HEK293 (cell line): Measurements from ENCODE around the gene CAPNS1.

ENCODE experiments used
- GLI2 ChIP-seq: fragments of 450-650 bp; formaldehyde crosslinking; IDR thresholded peaks from 2 replicates; pipeline ENCODE4; 2017; ENCODE audit warnings: missing biosample characterization, missing genetic modification characterization, low read depth, borderline replicate concordance
- HOXD13 ChIP-seq: sonication (generic); formaldehyde crosslinking; IDR thresholded peaks from 2 replicates; pipeline ENCODE4 v1.8.0; 2022; ENCODE audit warnings: missing genetic modification reagents, borderline replicate concordance
- TCF7L2 ChIP-seq: IDR thresholded peaks from 2 replicates; pipeline ENCODE4 v1.6.1; 2011; ENCODE audit warnings: low read depth, mild to moderate bottlenecking, inconsistent platforms, low read length, moderate library complexity, borderline replicate concordance
- ZFHX2 ChIP-seq: fragments of 450-650 bp; formaldehyde crosslinking; conservative IDR thresholded peaks from 2 replicates; pipeline ENCODE4 v1.5.1; 2016; ENCODE audit warnings: missing biosample characterization, missing genetic modification characterization
- ZIC2 ChIP-seq: fragments of 450-650 bp; formaldehyde crosslinking; IDR thresholded peaks from 2 replicates; pipeline ENCODE4 v1.5.1; 2016; ENCODE audit warnings: missing biosample characterization, missing genetic modification characterization
- ZNF114 ChIP-seq: fragments of 450-650 bp; formaldehyde crosslinking; IDR thresholded peaks from 2 replicates; pipeline ENCODE4 v1.5.0; 2017; ENCODE audit warnings: missing biosample characterization, missing genetic modification characterization
- ZNF324 ChIP-seq: fragments of 450-650 bp; formaldehyde crosslinking; IDR thresholded peaks from 2 replicates; pipeline ENCODE4 v1.5.1; 2016; ENCODE audit warnings: missing biosample characterization, missing genetic modification characterization
- ZNF354C ChIP-seq: fragments of 450-650 bp; formaldehyde crosslinking; IDR thresholded peaks from 2 replicates; pipeline ENCODE4 v1.5.1; 2016; ENCODE audit warnings: missing biosample characterization, missing genetic modification characterization, low read depth, borderline replicate concordance
- ZNF426 ChIP-seq: fragments of 450-650 bp; formaldehyde crosslinking; IDR thresholded peaks from 2 replicates; pipeline ENCODE4 v1.5.1; 2017; ENCODE audit warnings: missing biosample characterization, missing genetic modification characterization, mild to moderate bottlenecking, inconsistent platforms, moderate library complexity
- ZNF433 ChIP-seq: fragments of 450-650 bp; formaldehyde crosslinking; IDR thresholded peaks from 2 replicates; pipeline ENCODE4 v1.5.1; 2016; ENCODE audit warnings: missing biosample characterization, missing genetic modification characterization, low read depth
- ZNF521 ChIP-seq: fragments of 450-650 bp; formaldehyde crosslinking; IDR thresholded peaks from 2 replicates; pipeline ENCODE4 v1.5.1; 2017; ENCODE audit warnings: missing biosample characterization, mild to moderate bottlenecking, missing genetic modification characterization
- ZNF560 ChIP-seq: fragments of 450-650 bp; formaldehyde crosslinking; IDR thresholded peaks from 2 replicates; pipeline ENCODE4 v1.5.1; 2017; ENCODE audit warnings: missing biosample characterization, missing genetic modification characterization, borderline replicate concordance
- ZNF596 ChIP-seq: fragments of 450-650 bp; IDR thresholded peaks from 2 replicates; pipeline ENCODE4 v1.5.0; 2018; ENCODE audit warnings: missing biosample characterization, mild to moderate bottlenecking, missing genetic modification characterization, moderate library complexity
- ZNF670 ChIP-seq: fragments of 450-650 bp; formaldehyde crosslinking; IDR thresholded peaks from 2 replicates; pipeline ENCODE4 v1.5.1; 2016; ENCODE audit warnings: missing biosample characterization, missing genetic modification characterization, low read depth
- ZNF777 ChIP-seq: fragments of 450-650 bp; formaldehyde crosslinking; IDR thresholded peaks from 2 replicates; pipeline ENCODE4 v1.5.1; 2017; ENCODE audit warnings: missing biosample characterization, missing genetic modification characterization, borderline replicate concordance
- ZNF843 ChIP-seq: fragments of 450-650 bp; formaldehyde crosslinking; IDR thresholded peaks from 2 replicates; pipeline ENCODE4 v1.5.1; 2016; ENCODE audit warnings: missing biosample characterization, missing genetic modification characterization
- ZSCAN23 ChIP-seq: fragments of 450-650 bp; formaldehyde crosslinking; IDR thresholded peaks from 2 replicates; pipeline ENCODE4 v1.5.1; 2016; ENCODE audit warnings: missing biosample characterization, missing genetic modification characterization
- ZSCAN30 ChIP-seq: fragments of 450-650 bp; IDR thresholded peaks from 2 replicates; pipeline ENCODE4 v1.5.1; 2018; ENCODE audit warnings: missing biosample characterization, mild to moderate bottlenecking, missing genetic modification characterization, moderate library complexity
- TF ChIP-seq, protein P1 (sequence below): fragments of 450-650 bp; formaldehyde crosslinking; IDR thresholded peaks from 2 replicates; pipeline ENCODE4 v1.5.1; 2016; ENCODE audit warnings: missing biosample characterization, missing genetic modification characterization
- TF ChIP-seq, protein P2 (sequence below): fragments of 450-650 bp; formaldehyde crosslinking; optimal IDR thresholded peaks from 2 replicates; pipeline ENCODE3; 2016; ENCODE audit warnings: missing biosample characterization, mild to moderate bottlenecking, missing genetic modification characterization
- TF ChIP-seq, protein P3 (sequence below): fragments of 450-650 bp; formaldehyde crosslinking; IDR thresholded peaks from 2 replicates; pipeline ENCODE4 v1.5.1; 2016; ENCODE audit warnings: missing biosample characterization, missing genetic modification characterization, low read depth
- TF ChIP-seq, protein P4 (sequence below): fragments of 450-650 bp; formaldehyde crosslinking; IDR thresholded peaks from 2 replicates; pipeline ENCODE4 v1.5.1; 2016; ENCODE audit warnings: missing biosample characterization, missing genetic modification characterization
- TF ChIP-seq, protein P5 (sequence below): fragments of 450-650 bp; formaldehyde crosslinking; IDR thresholded peaks from 2 replicates; pipeline ENCODE4 v1.5.0; 2017; ENCODE audit warnings: missing biosample characterization, missing genetic modification characterization, borderline replicate concordance
- TF ChIP-seq, protein P6 (sequence below): fragments of 450-650 bp; formaldehyde crosslinking; IDR thresholded peaks from 2 replicates; pipeline ENCODE4 v1.5.1; 2016; ENCODE audit warnings: missing biosample characterization, missing genetic modification characterization, borderline replicate concordance
- TF ChIP-seq, protein P7 (sequence below): fragments of 450-650 bp; formaldehyde crosslinking; IDR thresholded peaks from 2 replicates; pipeline ENCODE4 v1.5.1; 2016; ENCODE audit warnings: missing biosample characterization, missing genetic modification characterization

CAPNS1 gene

DNA sequence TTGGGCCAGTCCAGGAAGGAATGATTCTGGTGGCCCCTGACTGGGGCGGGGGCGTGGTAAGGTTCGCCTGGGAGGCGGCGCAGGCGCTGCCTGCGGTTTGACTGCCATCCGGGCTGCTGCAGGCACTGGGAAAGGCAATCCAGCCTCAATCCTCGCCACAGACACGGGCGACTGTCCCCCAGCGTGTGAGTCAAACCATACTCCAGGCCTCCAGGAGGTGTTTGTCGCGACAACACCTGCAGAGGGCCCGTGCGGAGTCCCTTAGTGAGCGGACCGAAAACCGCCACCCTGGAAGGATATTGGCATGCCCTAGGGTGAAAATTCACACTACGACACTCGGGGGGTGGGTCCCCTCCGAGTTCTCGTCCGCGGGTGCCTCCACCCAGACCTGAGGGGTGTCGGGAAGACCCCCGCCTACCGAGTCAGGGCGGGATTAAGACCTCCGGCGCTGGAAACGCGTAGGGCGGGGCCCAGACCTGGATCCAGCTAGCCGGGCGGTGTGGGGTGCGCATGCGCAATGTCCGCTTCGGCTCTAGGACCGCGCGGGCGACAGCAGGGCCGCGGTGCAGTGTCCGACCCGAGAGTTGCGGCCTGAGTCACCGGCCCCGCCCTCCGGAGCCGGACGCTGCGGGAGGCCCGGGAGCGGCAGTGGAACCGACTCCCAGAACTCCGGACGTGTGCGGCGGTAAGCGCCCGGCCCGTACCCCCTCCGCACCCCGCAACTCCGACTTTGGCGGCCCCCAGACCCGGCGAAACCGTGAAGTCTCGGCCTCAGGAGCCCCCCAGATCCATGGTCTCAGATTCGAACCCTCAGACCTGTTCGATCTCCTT lies at the start of gene CAPNS1 (continued):
- TF ChIP-seq, protein P1, sequence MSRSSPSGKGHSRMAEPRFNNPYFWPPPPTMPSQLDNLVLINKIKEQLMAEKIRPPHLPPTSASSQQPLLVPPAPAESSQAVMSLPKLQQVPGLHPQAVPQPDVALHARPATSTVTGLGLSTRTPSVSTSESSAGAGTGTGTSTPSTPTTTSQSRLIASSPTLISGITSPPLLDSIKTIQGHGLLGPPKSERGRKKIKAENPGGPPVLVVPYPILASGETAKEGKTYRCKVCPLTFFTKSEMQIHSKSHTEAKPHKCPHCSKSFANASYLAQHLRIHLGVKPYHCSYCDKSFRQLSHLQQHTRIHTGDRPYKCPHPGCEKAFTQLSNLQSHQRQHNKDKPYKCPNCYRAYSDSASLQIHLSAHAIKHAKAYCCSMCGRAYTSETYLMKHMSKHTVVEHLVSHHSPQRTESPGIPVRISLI: no peak
- TF ChIP-seq TCF7L2 (no peak), ZIC2 (peak; percentile 98), ZFHX2 (tag by site-specific recombination) (peak; percentile 70), ZNF777 (tag by site-specific recombination) (peak; percentile 91), GLI2 (tag by site-specific recombination) (no peak), ZNF560 (tag by site-specific recombination) (no peak), ZNF670 (no peak), ZNF521 (tag by site-specific recombination) (no peak), ZNF354C (tag by site-specific recombination) (no peak), ZNF843 (peak; percentile 86), ZNF324 (tag by site-specific recombination) (peak; percentile 96), ZSCAN30 (tag by site-specific recombination) (peak; percentile 96), ZNF596 (tag by site-specific recombination) (no peak), ZNF433 (tag by site-specific recombination) (no peak), ZNF426 (tag by site-specific recombination) (no peak), ZSCAN23 (peak; percentile 62; the same call in 1 of the 2 replicates), ZNF114 (tag by site-specific recombination) (no peak), HOXD13 (no peak)
- TF ChIP-seq, protein P2, sequence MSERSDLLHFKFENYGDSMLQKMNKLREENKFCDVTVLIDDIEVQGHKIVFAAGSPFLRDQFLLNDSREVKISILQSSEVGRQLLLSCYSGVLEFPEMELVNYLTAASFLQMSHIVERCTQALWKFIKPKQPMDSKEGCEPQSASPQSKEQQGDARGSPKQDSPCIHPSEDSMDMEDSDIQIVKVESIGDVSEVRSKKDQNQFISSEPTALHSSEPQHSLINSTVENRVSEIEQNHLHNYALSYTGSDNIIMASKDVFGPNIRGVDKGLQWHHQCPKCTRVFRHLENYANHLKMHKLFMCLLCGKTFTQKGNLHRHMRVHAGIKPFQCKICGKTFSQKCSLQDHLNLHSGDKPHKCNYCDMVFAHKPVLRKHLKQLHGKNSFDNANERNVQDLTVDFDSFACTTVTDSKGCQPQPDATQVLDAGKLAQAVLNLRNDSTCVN (tag by site-specific recombination): peak; percentile 90
- TF ChIP-seq, protein P3, sequence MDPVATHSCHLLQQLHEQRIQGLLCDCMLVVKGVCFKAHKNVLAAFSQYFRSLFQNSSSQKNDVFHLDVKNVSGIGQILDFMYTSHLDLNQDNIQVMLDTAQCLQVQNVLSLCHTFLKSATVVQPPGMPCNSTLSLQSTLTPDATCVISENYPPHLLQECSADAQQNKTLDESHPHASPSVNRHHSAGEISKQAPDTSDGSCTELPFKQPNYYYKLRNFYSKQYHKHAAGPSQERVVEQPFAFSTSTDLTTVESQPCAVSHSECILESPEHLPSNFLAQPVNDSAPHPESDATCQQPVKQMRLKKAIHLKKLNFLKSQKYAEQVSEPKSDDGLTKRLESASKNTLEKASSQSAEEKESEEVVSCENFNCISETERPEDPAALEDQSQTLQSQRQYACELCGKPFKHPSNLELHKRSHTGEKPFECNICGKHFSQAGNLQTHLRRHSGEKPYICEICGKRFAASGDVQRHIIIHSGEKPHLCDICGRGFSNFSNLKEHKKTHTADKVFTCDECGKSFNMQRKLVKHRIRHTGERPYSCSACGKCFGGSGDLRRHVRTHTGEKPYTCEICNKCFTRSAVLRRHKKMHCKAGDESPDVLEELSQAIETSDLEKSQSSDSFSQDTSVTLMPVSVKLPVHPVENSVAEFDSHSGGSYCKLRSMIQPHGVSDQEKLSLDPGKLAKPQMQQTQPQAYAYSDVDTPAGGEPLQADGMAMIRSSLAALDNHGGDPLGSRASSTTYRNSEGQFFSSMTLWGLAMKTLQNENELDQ: no peak
- TF ChIP-seq, protein P4, sequence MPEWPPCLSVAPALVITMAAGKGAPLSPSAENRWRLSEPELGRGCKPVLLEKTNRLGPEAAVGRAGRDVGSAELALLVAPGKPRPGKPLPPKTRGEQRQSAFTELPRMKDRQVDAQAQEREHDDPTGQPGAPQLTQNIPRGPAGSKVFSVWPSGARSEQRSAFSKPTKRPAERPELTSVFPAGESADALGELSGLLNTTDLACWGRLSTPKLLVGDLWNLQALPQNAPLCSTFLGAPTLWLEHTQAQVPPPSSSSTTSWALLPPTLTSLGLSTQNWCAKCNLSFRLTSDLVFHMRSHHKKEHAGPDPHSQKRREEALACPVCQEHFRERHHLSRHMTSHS: no peak
- TF ChIP-seq, protein P5, sequence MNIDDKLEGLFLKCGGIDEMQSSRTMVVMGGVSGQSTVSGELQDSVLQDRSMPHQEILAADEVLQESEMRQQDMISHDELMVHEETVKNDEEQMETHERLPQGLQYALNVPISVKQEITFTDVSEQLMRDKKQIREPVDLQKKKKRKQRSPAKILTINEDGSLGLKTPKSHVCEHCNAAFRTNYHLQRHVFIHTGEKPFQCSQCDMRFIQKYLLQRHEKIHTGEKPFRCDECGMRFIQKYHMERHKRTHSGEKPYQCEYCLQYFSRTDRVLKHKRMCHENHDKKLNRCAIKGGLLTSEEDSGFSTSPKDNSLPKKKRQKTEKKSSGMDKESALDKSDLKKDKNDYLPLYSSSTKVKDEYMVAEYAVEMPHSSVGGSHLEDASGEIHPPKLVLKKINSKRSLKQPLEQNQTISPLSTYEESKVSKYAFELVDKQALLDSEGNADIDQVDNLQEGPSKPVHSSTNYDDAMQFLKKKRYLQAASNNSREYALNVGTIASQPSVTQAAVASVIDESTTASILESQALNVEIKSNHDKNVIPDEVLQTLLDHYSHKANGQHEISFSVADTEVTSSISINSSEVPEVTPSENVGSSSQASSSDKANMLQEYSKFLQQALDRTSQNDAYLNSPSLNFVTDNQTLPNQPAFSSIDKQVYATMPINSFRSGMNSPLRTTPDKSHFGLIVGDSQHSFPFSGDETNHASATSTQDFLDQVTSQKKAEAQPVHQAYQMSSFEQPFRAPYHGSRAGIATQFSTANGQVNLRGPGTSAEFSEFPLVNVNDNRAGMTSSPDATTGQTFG (tag by site-specific recombination): no peak; the same call in 1 of the 2 replicates
- TF ChIP-seq, protein P6, sequence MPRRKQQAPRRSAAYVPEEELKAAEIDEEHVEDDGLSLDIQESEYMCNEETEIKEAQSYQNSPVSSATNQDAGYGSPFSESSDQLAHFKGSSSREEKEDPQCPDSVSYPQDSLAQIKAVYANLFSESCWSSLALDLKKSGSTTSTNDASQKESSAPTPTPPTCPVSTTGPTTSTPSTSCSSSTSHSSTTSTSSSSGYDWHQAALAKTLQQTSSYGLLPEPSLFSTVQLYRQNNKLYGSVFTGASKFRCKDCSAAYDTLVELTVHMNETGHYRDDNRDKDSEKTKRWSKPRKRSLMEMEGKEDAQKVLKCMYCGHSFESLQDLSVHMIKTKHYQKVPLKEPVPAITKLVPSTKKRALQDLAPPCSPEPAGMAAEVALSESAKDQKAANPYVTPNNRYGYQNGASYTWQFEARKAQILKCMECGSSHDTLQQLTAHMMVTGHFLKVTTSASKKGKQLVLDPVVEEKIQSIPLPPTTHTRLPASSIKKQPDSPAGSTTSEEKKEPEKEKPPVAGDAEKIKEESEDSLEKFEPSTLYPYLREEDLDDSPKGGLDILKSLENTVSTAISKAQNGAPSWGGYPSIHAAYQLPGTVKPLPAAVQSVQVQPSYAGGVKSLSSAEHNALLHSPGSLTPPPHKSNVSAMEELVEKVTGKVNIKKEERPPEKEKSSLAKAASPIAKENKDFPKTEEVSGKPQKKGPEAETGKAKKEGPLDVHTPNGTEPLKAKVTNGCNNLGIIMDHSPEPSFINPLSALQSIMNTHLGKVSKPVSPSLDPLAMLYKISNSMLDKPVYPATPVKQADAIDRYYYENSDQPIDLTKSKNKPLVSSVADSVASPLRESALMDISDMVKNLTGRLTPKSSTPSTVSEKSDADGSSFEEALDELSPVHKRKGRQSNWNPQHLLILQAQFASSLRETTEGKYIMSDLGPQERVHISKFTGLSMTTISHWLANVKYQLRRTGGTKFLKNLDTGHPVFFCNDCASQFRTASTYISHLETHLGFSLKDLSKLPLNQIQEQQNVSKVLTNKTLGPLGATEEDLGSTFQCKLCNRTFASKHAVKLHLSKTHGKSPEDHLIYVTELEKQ: peak; percentile 69; the same call in 1 of the 2 replicates
- TF ChIP-seq, protein P7, sequence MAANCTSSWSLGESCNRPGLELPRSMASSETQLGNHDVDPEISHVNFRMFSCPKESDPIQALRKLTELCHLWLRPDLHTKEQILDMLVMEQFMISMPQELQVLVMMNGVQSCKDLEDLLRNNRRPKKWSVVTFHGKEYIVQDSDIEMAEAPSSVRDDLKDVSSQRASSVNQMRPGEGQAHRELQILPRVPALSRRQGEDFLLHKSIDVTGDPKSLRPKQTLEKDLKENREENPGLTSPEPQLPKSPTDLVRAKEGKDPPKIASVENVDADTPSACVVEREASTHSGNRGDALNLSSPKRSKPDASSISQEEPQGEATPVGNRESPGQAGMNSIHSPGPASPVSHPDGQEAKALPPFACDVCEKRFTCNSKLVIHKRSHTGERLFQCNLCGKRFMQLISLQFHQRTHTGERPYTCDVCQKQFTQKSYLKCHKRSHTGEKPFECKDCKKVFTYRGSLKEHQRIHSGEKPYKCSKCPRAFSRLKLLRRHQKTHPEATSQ (tag by site-specific recombination): peak; percentile 81; the same call in 1 of the 2 replicates
